Vagina (tissue), 2 donors: ENCODE results near the gene TNK2. TPM values are rescaled to one million over a fixed set of nuclear protein-coding genes. Genes with fewer than 3 reads are reported as not detected.
"Not testable (repeated sequence)": the region's sequence is repeated elsewhere in the genome, so short reads cannot be mapped to it uniquely, and the experiment has no call there.

Source experiments
- DNase-seq, 2 donors: peaks; one replicate each; pipeline ENCODE4 v3.0.0-alpha.2; 2017; ENCODE audit errors: extremely low spot score in 2 of 2
- H3K27ac ChIP-seq: fragments of 200-600 bp; sonication (generic); one replicate; pipeline ENCODE4 v1.5.1; 2019
- H3K27me3 ChIP-seq: fragments of 200-600 bp; sonication (generic); one replicate; pipeline ENCODE4 v1.5.1; 2019
- H3K36me3 ChIP-seq, 2 donors: fragments of 200-600 bp; sonication (generic); one replicate each; pipeline ENCODE4 v1.5.1; 2017 to 2019
- H3K4me1 ChIP-seq: fragments of 200-600 bp; sonication (generic); one replicate; pipeline ENCODE4 v1.5.1; 2019
- H3K4me3 ChIP-seq, 2 donors: fragments of 200-600 bp; sonication (generic); 1 replicate in 1 of 2; 2 replicates in 1 of 2; pipeline ENCODE4 v1.5.1; 2016 to 2019
- H3K9me3 ChIP-seq: fragments of 200-600 bp; sonication (generic); one replicate; pipeline ENCODE4 v1.5.1; 2019
- POLR2A ChIP-seq, 2 donors: fragments of 450-650 bp; IDR thresholded peaks; one replicate each; pipeline ENCODE4 v1.6.1; 2017; ENCODE audit warnings: antibody characterized with exemption in 2 of 2, mild to moderate bottlenecking in 2 of 2, moderate library complexity in 2 of 2
- POLR2AphosphoS5 ChIP-seq, 2 donors: sonication (generic); formaldehyde crosslinking; IDR thresholded peaks; one replicate each; pipeline ENCODE4 v1.9.0; 2017; ENCODE audit warnings: antibody characterized with exemption in 2 of 2, mild to moderate bottlenecking in 2 of 2, low read depth in 1 of 2; ENCODE audit not compliant: insufficient read depth in 1 of 2
- intact Hi-C: fragments of 100-400 bp; cut with DNase I; formaldehyde crosslinking; loops from one replicate; pipeline ENCODE4 v1.15.1; 2023
- total RNA-seq: library from RNA; depleted of rRNA; stranded (reverse); fragments of >200 nt; gene quantifications from one replicate; pipeline ENCODE4 v1.2.3, GENCODE V29; 2016
- TF ChIP-seq, protein P1 (sequence below), 3 experiments: fragments of 450-650 bp in 2 of 3; fragments of 200-600 bp in 1 of 3; sonication (generic) in 1 of 3; IDR thresholded peaks; one replicate each; pipeline ENCODE4 v1.5.1; 2017 to 2019; ENCODE audit warnings: antibody characterized with exemption in 3 of 3, mild to moderate bottlenecking in 2 of 3, moderate library complexity in 2 of 3

Gene TNK2
- total RNA-seq, 1 donor from 2014 or later, result 41.5 TPM

DNA sequence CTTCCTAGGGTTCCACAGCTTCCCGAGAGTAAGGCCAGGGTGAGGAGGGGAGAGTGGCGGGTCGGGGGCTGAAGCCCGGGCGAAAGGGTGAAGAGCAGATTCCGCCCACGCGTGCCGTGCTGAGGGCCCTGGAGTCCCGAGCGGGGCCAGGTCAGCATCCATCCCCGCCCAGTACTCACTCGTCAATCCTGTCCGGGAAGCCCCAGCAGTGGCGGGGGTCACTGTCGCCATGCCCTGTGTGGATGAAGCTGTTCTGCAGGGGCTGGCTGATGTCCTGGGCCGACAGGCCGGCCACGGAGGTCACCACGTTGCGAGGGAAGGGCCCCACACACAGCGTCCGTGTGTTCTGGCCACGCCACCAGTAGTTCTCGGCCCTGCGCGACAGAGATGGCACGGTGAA is 36.3 kb downstream of the TNK2 start:
- Histone ChIP-seq H3K9me3 (no peaks in the 10 kb centered on the region), H3K27ac (no peak overlapping the region), H3K4me3 (no peak overlapping the region), H3K36me3 (peaks cover 0 to 41% of the 10 kb centered on the region in 2 donors), H3K4me1 (no peaks in the 10 kb centered on the region), H3K27me3 (no peaks in the 10 kb centered on the region)
- intact Hi-C loops, result no loop called here
- DNase-seq, result no peak
- TF ChIP-seq, protein P1, sequence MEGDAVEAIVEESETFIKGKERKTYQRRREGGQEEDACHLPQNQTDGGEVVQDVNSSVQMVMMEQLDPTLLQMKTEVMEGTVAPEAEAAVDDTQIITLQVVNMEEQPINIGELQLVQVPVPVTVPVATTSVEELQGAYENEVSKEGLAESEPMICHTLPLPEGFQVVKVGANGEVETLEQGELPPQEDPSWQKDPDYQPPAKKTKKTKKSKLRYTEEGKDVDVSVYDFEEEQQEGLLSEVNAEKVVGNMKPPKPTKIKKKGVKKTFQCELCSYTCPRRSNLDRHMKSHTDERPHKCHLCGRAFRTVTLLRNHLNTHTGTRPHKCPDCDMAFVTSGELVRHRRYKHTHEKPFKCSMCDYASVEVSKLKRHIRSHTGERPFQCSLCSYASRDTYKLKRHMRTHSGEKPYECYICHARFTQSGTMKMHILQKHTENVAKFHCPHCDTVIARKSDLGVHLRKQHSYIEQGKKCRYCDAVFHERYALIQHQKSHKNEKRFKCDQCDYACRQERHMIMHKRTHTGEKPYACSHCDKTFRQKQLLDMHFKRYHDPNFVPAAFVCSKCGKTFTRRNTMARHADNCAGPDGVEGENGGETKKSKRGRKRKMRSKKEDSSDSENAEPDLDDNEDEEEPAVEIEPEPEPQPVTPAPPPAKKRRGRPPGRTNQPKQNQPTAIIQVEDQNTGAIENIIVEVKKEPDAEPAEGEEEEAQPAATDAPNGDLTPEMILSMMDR (IDR thresholded peaks at IDR 0.05), result no peak
- TF ChIP-seq POLR2A (IDR thresholded peaks at IDR 0.05) (no peak), POLR2AphosphoS5 (IDR thresholded peaks at IDR 0.05; ENCODE audit: insufficient read depth in 1 of 2, low read depth in 1 of 2) (no peak)

DNA sequence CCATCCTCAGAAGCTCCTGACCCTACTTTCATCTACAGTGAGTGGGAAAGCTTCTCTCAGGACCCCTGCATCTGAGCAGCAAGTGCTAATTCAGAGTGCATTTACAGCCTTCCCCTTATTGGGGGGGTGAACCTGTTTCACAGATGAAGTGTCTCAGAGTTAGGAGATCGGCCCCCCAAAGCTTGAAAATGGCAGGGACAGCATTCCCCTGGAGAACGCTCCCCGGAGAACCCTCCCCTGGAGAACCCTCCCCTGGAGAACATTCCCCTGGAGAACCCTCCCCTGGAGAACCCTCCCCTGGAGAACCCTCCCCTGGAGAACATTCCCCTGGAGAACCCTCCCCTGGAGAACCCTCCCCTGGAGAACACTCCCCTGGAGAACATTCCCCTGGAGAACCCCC is 36.7 kb downstream of the TNK2 start:
- H3K4me3 ChIP-seq, H3K27ac ChIP-seq, H3K9me3 ChIP-seq, intact Hi-C loops, H3K27me3 ChIP-seq, H3K4me1 ChIP-seq, DNase-seq: not testable (repeated sequence)
- peaks cover 0 to 44% of the 10 kb centered on the region in 2 donors for H3K36me3 ChIP-seq

DNA sequence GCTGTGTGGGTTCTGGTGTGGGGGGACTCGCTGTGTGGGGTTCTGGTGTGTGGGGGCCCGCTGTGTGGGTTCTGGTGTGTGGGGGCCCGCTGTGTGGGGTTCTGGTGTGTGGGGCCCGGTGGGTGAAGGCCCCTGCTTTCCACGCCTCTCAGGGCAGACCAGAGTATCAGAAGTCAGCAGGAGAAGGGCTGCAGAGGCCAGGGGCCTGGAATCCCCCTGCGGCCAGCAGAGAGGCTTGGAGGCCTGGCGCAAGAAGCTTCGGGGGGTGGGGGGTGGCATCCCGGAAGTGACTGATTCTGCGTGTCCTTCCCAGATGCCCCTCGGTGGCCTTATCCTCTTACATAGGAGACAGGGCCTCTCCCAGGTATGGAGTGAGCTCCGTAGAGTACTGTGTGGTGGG is 37.4 kb downstream of the TNK2 start:
- no peak overlapping the region for H3K27ac ChIP-seq
- no peak for TF ChIP-seq POLR2AphosphoS5 (IDR thresholded peaks at IDR 0.05; ENCODE audit: insufficient read depth in 1 of 2, low read depth in 1 of 2)
- TF ChIP-seq POLR2A (IDR thresholded peaks at IDR 0.05), result no peak
- TF ChIP-seq, protein P1 (IDR thresholded peaks at IDR 0.05), result no peak
- H3K4me1 ChIP-seq, result no peaks in the 10 kb centered on the region
- no peaks in the 10 kb centered on the region for H3K9me3 ChIP-seq
- intact Hi-C loops, result no loop called here
- peaks cover 0 to 45% of the 10 kb centered on the region in 2 donors for H3K36me3 ChIP-seq
- no peaks in the 10 kb centered on the region for H3K27me3 ChIP-seq
- no peak for DNase-seq
- no peak overlapping the region for H3K4me3 ChIP-seq

DNA sequence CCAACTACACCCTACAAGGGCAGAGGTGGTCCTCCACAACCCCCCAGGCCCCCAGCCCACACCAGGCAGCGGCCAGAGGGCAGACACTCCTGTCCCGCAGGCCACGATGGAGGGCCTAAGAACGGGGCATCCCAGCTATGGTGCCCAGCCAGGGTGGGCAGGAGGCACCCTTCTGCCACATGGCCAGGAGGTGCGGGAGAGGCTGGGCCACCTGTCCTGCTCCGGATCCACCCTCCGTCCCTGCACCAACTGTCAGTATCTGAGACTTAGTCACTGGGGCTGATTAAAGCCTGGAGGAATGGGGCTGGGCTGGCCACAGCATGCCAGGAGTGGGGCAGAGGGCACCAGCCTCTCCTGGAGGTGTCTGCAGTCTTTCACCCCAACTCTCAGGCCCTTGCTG is 37.9 kb downstream of the TNK2 start:
- H3K36me3 ChIP-seq, result peaks cover 0 to 45% of the 10 kb centered on the region in 2 donors
- TF ChIP-seq POLR2A (IDR thresholded peaks at IDR 0.05) (no peak), POLR2AphosphoS5 (IDR thresholded peaks at IDR 0.05; ENCODE audit: insufficient read depth in 1 of 2, low read depth in 1 of 2) (no peak)
- TF ChIP-seq, protein P1 (IDR thresholded peaks at IDR 0.05), result no peak
- no peak for DNase-seq
- no peak overlapping the region for H3K4me3 ChIP-seq
- H3K9me3 ChIP-seq, result no peaks in the 10 kb centered on the region
- no peak overlapping the region for H3K27ac ChIP-seq
- H3K4me1 ChIP-seq, result no peaks in the 10 kb centered on the region
- intact Hi-C loops, result no loop called here
- no peaks in the 10 kb centered on the region for H3K27me3 ChIP-seq

DNA sequence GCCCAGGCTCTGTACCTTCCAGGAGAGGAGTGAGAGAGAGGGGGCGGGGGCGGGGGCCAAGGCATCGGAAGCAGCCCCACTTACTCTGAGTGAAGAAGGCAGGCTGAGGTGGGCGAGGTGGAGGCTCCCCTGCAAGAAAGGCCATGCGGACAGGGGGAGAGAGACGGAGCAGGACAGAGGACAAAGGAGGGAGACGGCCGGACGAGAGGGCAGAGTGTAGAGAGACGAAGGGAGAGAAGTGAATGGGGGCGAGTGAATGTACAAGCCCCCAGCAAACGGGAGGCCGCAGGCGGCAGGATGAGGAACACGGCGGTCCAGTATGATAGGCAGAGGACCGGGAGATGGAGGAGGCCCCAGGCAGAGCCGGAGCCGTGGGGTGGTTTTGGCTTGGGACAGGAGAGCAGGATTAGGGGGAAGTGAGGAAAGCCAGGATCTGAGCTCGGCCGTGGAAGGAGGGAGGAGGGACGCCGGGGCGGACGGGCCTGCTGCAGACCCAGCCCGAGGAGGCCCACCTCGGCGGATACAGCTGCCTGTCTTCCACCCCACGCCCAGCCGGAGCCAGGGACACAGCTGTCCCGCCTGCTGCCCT is 38.8 kb downstream of the TNK2 start:
- Histone ChIP-seq H3K9me3 (no peaks in the 10 kb centered on the region), H3K27ac (no peak overlapping the region), H3K36me3 (peaks cover 0 to 45% of the 10 kb centered on the region in 2 donors), H3K27me3 (no peaks in the 10 kb centered on the region), H3K4me3 (no peak overlapping the region), H3K4me1 (no peaks in the 10 kb centered on the region)
- no peak for DNase-seq
- intact Hi-C loops, result no loop called here
- no peak for TF ChIP-seq POLR2AphosphoS5 (IDR thresholded peaks at IDR 0.05; ENCODE audit: insufficient read depth in 1 of 2, low read depth in 1 of 2)
- TF ChIP-seq, protein P1 (IDR thresholded peaks at IDR 0.05), result no peak
- no peak for TF ChIP-seq POLR2A (IDR thresholded peaks at IDR 0.05)
